Vagina (tissue), 2 donors: ENCODE measurements around the gene MAP2K3. TPM values are rescaled to one million over a fixed set of nuclear protein-coding genes. Genes with fewer than 3 reads are reported as not detected.

Experiments
- DNase-seq, 2 donors: peaks; one replicate each; pipeline ENCODE4 v3.0.0-alpha.2; 2017; ENCODE audit errors: extremely low spot score in 2 of 2
- H3K27ac ChIP-seq: fragments of 200-600 bp; sonication (generic); one replicate; pipeline ENCODE4 v1.5.1; 2019
- H3K27me3 ChIP-seq: fragments of 200-600 bp; sonication (generic); one replicate; pipeline ENCODE4 v1.5.1; 2019
- H3K36me3 ChIP-seq, 2 donors: fragments of 200-600 bp; sonication (generic); one replicate each; pipeline ENCODE4 v1.5.1; 2017 to 2019
- H3K4me1 ChIP-seq: fragments of 200-600 bp; sonication (generic); one replicate; pipeline ENCODE4 v1.5.1; 2019
- H3K4me3 ChIP-seq, 2 donors: fragments of 200-600 bp; sonication (generic); 1 replicate in 1 of 2; 2 replicates in 1 of 2; pipeline ENCODE4 v1.5.1; 2016 to 2019
- H3K9me3 ChIP-seq: fragments of 200-600 bp; sonication (generic); one replicate; pipeline ENCODE4 v1.5.1; 2019
- POLR2A ChIP-seq, 2 donors: fragments of 450-650 bp; IDR thresholded peaks; one replicate each; pipeline ENCODE4 v1.6.1; 2017; ENCODE audit warnings: antibody characterized with exemption in 2 of 2, mild to moderate bottlenecking in 2 of 2, moderate library complexity in 2 of 2
- POLR2AphosphoS5 ChIP-seq, 2 donors: sonication (generic); formaldehyde crosslinking; IDR thresholded peaks; one replicate each; pipeline ENCODE4 v1.9.0; 2017; ENCODE audit warnings: antibody characterized with exemption in 2 of 2, mild to moderate bottlenecking in 2 of 2, low read depth in 1 of 2; ENCODE audit not compliant: insufficient read depth in 1 of 2
- intact Hi-C: fragments of 100-400 bp; cut with DNase I; formaldehyde crosslinking; loops from one replicate; pipeline ENCODE4 v1.15.1; 2023
- total RNA-seq: library from RNA; depleted of rRNA; stranded (reverse); fragments of >200 nt; gene quantifications from one replicate; pipeline ENCODE4 v1.2.3, GENCODE V29; 2016
- TF ChIP-seq, protein P1 (sequence below), 3 experiments: fragments of 450-650 bp in 2 of 3; fragments of 200-600 bp in 1 of 3; sonication (generic) in 1 of 3; IDR thresholded peaks; one replicate each; pipeline ENCODE4 v1.5.1; 2017 to 2019; ENCODE audit warnings: antibody characterized with exemption in 3 of 3, mild to moderate bottlenecking in 2 of 3, moderate library complexity in 2 of 3

Gene MAP2K3
- total RNA-seq, 1 donor from 2014 or later, result 21.6 TPM

DNA sequence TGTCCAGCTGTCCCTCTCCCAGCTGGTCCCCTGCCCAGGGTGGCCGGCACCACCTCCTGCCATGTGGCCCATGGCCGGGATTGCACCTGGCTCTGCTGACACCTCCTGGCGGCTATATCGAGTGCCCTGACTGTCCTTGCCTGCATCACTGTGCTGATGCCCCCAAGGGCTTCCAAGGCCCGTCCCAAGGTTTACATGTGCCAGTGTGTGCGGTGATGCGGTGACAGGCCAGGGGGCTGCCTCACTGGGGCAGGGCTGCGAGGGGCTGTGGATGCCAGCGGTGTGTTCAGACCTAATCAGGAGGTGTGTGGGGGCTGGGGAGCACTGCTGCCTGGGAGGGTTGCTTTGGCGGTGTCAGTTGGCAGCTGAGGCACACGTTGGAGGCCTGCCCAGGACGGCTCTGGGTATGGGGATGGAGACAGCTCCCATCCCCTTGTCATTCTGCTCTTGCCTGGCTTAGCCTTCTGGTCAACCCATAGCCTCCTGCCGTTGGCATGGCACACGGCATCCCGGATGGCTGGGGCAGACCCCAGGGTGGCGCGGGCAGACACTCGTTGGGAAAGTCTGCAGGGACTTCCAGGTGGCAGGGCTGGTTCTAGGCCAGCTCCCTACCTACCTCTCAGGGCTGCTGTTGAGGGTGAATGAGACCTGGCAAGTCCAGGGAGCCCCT is 5.5 kb downstream of the MAP2K3 start:
- H3K4me1 ChIP-seq, result peaks cover 54% of the 10 kb centered on the region
- H3K27me3 ChIP-seq, result no peaks in the 10 kb centered on the region

DNA sequence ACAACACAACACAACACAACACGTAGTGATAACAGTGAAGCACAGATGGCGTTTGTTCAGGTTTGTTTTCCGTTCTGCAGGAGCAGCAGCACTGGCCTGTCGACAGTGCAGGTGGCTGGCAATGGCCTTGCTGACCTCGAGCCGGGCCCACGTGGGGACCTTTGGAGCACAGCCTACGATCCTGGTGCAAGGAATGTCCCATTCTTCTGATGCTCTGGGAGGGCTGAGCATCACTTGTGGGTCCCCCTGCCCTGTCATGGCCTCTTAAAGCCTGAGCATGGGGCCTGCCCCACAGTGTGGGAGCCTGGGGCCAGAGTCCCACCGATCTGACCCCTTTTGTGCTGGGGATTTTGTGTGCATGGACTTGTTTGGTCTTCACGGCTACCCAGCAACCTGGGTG is 6.8 kb downstream of the MAP2K3 start:
- H3K4me1 ChIP-seq, result peaks cover 41% of the 10 kb centered on the region
- intact Hi-C loops, result no loop called here
- TF ChIP-seq, protein P1, sequence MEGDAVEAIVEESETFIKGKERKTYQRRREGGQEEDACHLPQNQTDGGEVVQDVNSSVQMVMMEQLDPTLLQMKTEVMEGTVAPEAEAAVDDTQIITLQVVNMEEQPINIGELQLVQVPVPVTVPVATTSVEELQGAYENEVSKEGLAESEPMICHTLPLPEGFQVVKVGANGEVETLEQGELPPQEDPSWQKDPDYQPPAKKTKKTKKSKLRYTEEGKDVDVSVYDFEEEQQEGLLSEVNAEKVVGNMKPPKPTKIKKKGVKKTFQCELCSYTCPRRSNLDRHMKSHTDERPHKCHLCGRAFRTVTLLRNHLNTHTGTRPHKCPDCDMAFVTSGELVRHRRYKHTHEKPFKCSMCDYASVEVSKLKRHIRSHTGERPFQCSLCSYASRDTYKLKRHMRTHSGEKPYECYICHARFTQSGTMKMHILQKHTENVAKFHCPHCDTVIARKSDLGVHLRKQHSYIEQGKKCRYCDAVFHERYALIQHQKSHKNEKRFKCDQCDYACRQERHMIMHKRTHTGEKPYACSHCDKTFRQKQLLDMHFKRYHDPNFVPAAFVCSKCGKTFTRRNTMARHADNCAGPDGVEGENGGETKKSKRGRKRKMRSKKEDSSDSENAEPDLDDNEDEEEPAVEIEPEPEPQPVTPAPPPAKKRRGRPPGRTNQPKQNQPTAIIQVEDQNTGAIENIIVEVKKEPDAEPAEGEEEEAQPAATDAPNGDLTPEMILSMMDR (IDR thresholded peaks at IDR 0.05), result no peak
- TF ChIP-seq POLR2AphosphoS5 (IDR thresholded peaks at IDR 0.05; ENCODE audit: insufficient read depth in 1 of 2, low read depth in 1 of 2), result no peak
- TF ChIP-seq POLR2A (IDR thresholded peaks at IDR 0.05), result no peak

More for the DNA sequence above, 5.5 kb downstream of the MAP2K3 start:
- Histone ChIP-seq H3K27ac (no peak overlapping the region), H3K4me3 (no peak overlapping the region), H3K9me3 (no peaks in the 10 kb centered on the region), H3K36me3 (no peaks in the 10 kb centered on the region)
- intact Hi-C loops, result loop anchor here (10.0 kb wide), 1 partner anchor 165 kb away; the partner anchor contains the start of gene DHRS7B
- DNase-seq, result peak in 1 of 2 donors; percentile 60
- peak in 1 of 2 donors; percentile 11 for TF ChIP-seq POLR2AphosphoS5 (IDR thresholded peaks at IDR 0.05; ENCODE audit: insufficient read depth in 1 of 2, low read depth in 1 of 2)
- TF ChIP-seq, protein P1 (IDR thresholded peaks at IDR 0.05), result no peak

DNA sequence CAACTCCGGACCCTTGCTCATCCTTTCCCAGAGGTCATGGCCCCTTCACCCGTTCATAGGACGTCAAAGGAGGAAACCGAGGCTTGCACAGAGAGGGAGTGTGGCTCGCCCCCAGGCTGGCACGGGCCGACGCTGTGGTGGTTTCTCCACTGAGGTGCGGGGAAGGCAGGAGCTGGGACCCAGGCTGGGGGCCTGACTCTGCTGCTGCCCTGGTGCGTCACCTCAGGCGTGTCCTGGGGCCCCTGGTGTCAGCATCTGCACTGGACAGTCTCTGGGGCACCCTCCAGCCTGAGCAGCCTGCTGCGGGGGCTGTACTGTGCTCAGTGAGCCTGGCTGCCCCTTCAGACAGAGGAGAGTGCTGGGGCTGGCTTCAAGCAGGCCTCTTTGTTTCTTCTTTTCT is 7.4 kb downstream of the MAP2K3 start:
- no peak for DNase-seq
- TF ChIP-seq POLR2AphosphoS5 (IDR thresholded peaks at IDR 0.05; ENCODE audit: insufficient read depth in 1 of 2, low read depth in 1 of 2) (no peak), POLR2A (IDR thresholded peaks at IDR 0.05) (no peak)
- TF ChIP-seq, protein P1 (IDR thresholded peaks at IDR 0.05), result no peak
- peaks cover 36% of the 10 kb centered on the region for H3K4me1 ChIP-seq

More for the DNA sequence above, 6.8 kb downstream of the MAP2K3 start:
- Histone ChIP-seq H3K36me3 (no peaks in the 10 kb centered on the region), H3K4me3 (no peak overlapping the region), H3K27ac (no peak overlapping the region), H3K9me3 (no peaks in the 10 kb centered on the region), H3K27me3 (no peaks in the 10 kb centered on the region)
- peak in 1 of 2 donors; percentile 85 for DNase-seq

DNA sequence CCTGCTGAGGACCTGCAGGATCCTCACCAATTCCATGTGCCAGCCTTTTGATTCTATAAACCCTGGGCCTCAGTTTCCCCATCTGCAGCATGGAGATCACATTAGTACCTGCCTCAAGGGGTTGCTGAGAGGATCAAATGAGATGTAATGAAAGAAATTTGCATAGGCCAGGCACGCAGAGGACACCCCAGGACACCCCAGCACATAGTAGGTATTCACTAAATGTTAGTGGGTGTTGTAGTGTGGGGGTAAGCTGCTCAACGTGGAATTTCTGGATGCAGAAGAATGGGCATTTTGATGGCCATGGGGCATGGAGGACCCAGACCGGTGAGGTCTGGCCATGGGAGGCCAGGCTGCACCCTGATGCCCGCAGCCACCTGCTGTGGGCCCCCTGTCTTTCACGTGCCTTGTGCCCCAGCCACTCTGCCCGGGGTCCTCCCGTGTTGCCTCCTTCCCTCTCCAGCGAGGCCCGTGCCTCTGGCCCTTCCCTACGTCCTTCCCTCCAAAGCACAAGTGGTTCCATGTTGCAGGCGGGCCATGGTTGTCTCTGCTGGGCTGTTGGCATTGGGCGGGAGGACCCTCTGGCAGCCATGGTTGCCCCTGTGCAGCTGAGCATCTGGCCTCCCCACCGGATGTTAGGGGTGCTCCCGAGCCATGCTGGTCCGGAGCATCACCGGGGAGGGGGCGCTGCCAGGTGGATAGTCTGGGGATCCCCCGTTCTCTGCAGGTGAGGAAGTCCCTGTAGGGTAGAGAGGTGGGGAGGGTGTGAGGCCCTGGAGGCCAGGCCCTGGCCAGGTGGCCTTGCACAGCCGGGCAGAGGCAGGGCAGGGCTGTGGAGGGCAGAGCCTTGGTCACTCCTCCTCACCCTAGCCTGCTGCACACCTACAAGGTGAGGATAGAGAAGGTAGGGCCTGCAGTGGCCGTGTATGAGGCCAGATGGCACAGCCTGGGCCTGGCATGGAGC is 8.6 kb downstream of the MAP2K3 start:
- no peak for DNase-seq
- TF ChIP-seq POLR2A (IDR thresholded peaks at IDR 0.05) (no peak), POLR2AphosphoS5 (IDR thresholded peaks at IDR 0.05; ENCODE audit: insufficient read depth in 1 of 2, low read depth in 1 of 2) (no peak)
- TF ChIP-seq, protein P1 (IDR thresholded peaks at IDR 0.05), result no peak
- Histone ChIP-seq H3K9me3 (no peaks in the 10 kb centered on the region), H3K4me3 (no peak overlapping the region), H3K27ac (no peak overlapping the region), H3K36me3 (no peaks in the 10 kb centered on the region), H3K27me3 (no peaks in the 10 kb centered on the region), H3K4me1 (peaks cover 23% of the 10 kb centered on the region)
- intact Hi-C loops, result no loop called here

More for the DNA sequence above, 7.4 kb downstream of the MAP2K3 start:
- intact Hi-C loops, result no loop called here
- H3K4me3 ChIP-seq, result no peak overlapping the region
- H3K36me3 ChIP-seq, result no peaks in the 10 kb centered on the region
- no peaks in the 10 kb centered on the region for H3K27me3 ChIP-seq
- H3K9me3 ChIP-seq, result no peaks in the 10 kb centered on the region
- no peak overlapping the region for H3K27ac ChIP-seq
